Measurements from ENCODE around the gene INTS11. TPM values are rescaled to one million over a fixed set of nuclear protein-coding genes. Genes with fewer than 3 reads are reported as not detected.

INTS11 gene
- total and polyA plus RNA-seq, 2 of the 13 experiments (the other 11 are each of a cell fraction or from before 2014, with no cell fraction given), result 52.8 to 94.8 TPM

GRCh38 chr1:1281533-1282321 is 42.7 kb downstream of the INTS11 start (continued):
- TF ChIP-seq ZNF512B (CRISPR knock-in tag; IDR thresholded peaks at IDR 0.05; ENCODE audit: borderline replicate concordance) (no peak), ZNF362 (CRISPR knock-in tag; IDR thresholded peaks at IDR 0.05; ENCODE audit: borderline replicate concordance) (no peak), ZNF414 (CRISPR knock-in tag; IDR thresholded peaks at IDR 0.05) (peak; percentile 34; the same call in 1 of the 2 replicates), TEAD3 (CRISPR knock-in tag; optimal IDR thresholded peaks at IDR 0.05; ENCODE audit: borderline replicate concordance) (no peak), JUN (CRISPR knock-in tag; IDR thresholded peaks at IDR 0.05) (no peak), PRDM10 (CRISPR knock-in tag; IDR thresholded peaks at IDR 0.05; ENCODE audit: low read depth) (no peak), ZC3H4 (CRISPR knock-in tag; IDR thresholded peaks at IDR 0.05; ENCODE audit: borderline replicate concordance) (no peak), FOXJ3 (CRISPR knock-in tag; IDR thresholded peaks at IDR 0.05; ENCODE audit: borderline replicate concordance) (no peak), SP5 (CRISPR knock-in tag; IDR thresholded peaks at IDR 0.05; ENCODE audit: borderline replicate concordance, low read depth) (peak; percentile 78), U2AF2 (IDR thresholded peaks at IDR 0.05; ENCODE audit: low read depth, low read length) (no peak), ZNF3 (CRISPR knock-in tag; IDR thresholded peaks at IDR 0.05) (no peak), ZNF597 (CRISPR knock-in tag; IDR thresholded peaks at IDR 0.05) (no peak), MXD1 (CRISPR knock-in tag; IDR thresholded peaks at IDR 0.05) (no peak), DPF2 (CRISPR knock-in tag; IDR thresholded peaks at IDR 0.05; ENCODE audit: borderline replicate concordance, low read depth) (peak; percentile 69), EP300 (IDR thresholded peaks at IDR 0.05; ENCODE audit: low read depth in 2 of 2, low read length in 2 of 2) (peak; percentile 46 to 65; a peak in 2 of 4 replicates), EP300 (CRISPR knock-in tag; IDR thresholded peaks at IDR 0.05; ENCODE audit: borderline replicate concordance) (no peak), ZNF598 (CRISPR knock-in tag; IDR thresholded peaks at IDR 0.05; ENCODE audit: borderline replicate concordance) (no peak), MBD4 (IDR thresholded peaks at IDR 0.05; ENCODE audit: borderline replicate concordance, low read length) (no peak)
